Spleen (tissue), 11 donors: ENCODE measurements around the gene SIRPA. TPM values are rescaled to one million over a fixed set of nuclear protein-coding genes. Genes with fewer than 3 reads are reported as not detected.
"Not testable (repeated sequence)": the region's sequence is repeated elsewhere in the genome, so short reads cannot be mapped to it uniquely, and the experiment has no call there.

ENCODE experiments used
- DNase-seq: peaks from one replicate; pipeline ENCODE4 v3.0.0-alpha.2; 2020
- H3K27ac ChIP-seq, 8 donors: fragments of 200-600 bp; sonication (generic) in 7 of 8; 1 replicate in 4 of 8; 2 replicates in 4 of 8; pipeline versions ENCODE4 v1.5.0 to v1.8.0; 2016 to 2021; ENCODE audit warnings: inconsistent platforms in 4 of 8, mild to moderate bottlenecking in 4 of 8, moderate library complexity in 1 of 8
- H3K27me3 ChIP-seq, 7 donors: fragments of 200-600 bp; sonication (generic) in 6 of 7; replicated peaks in 1 of 7; 1 replicate in 4 of 7; 2 replicates in 3 of 7; pipeline versions ENCODE4 v1.5.0 to v1.8.0; 2016 to 2021; ENCODE audit warnings: inconsistent platforms in 3 of 7, mild to moderate bottlenecking in 1 of 7
- H3K36me3 ChIP-seq, 6 donors: fragments of 200-600 bp; sonication (generic) in 5 of 6; 1 replicate in 4 of 6; 2 replicates in 2 of 6; pipeline versions ENCODE4 v1.5.0 to v1.8.0; 2016 to 2021; ENCODE audit warnings: inconsistent platforms in 2 of 6
- H3K4me1 ChIP-seq, 6 donors: fragments of 200-600 bp; sonication (generic) in 5 of 6; 1 replicate in 3 of 6; 2 replicates in 3 of 6; pipeline versions ENCODE4 v1.5.0 to v1.8.0; 2016 to 2021; ENCODE audit warnings: inconsistent platforms in 3 of 6
- H3K4me3 ChIP-seq, 8 donors: fragments of 200-600 bp; sonication (generic) in 7 of 8; 1 replicate in 4 of 8; 2 replicates in 4 of 8; pipeline versions ENCODE4 v1.5.0 to v1.8.0; 2016 to 2021; ENCODE audit warnings: inconsistent platforms in 4 of 8, mild to moderate bottlenecking in 4 of 8, moderate library complexity in 2 of 8
- H3K9me3 ChIP-seq, 8 donors: fragments of 200-600 bp; sonication (generic) in 7 of 8; 1 replicate in 4 of 8; 2 replicates in 4 of 8; pipeline versions ENCODE4 v1.5.0 to v1.8.0; 2016 to 2021; ENCODE audit warnings: inconsistent platforms in 4 of 8
- CTCF ChIP-seq, 11 experiments: fragments of 200-600 bp in 7 of 11; fragments of 450-650 bp in 4 of 11; sonication (generic) in 4 of 11; IDR thresholded peaks in 8 of 11; conservative IDR thresholded peaks in 3 of 11; 1 replicate in 7 of 11; 2 replicates in 4 of 11; pipeline versions ENCODE4 v1.4.0 to v1.8.0; 2016 to 2021; ENCODE audit warnings: antibody characterized with exemption in 11 of 11, inconsistent platforms in 4 of 11, mild to moderate bottlenecking in 1 of 11
- POLR2A ChIP-seq, 3 donors: fragments of 450-650 bp; IDR thresholded peaks; one replicate each; pipeline ENCODE4 v1.5.1; 2017; ENCODE audit warnings: antibody characterized with exemption in 3 of 3, mild to moderate bottlenecking in 1 of 3
- POLR2AphosphoS5 ChIP-seq, 3 donors: sonication (generic); formaldehyde crosslinking; IDR thresholded peaks; one replicate each; pipeline ENCODE4 v1.5.1; 2017; ENCODE audit warnings: antibody characterized with exemption in 3 of 3
- WGBS, 5 donors: extraction: QIAGEN DNeasy Blood & Tissue Kit in 3 of 5; methylation state at CpG; one replicate each; pipeline versions ENCODE4 v1.1.5 to v1.1.7; 2013 to 2018; 5-methylcytosine and 5-hydroxymethylcytosine counted together
- intact Hi-C: fragments of 100-400 bp; cut with DNase I; formaldehyde crosslinking; loops from one replicate; pipeline ENCODE4 v1.15.0; 2023; ENCODE audit warnings: low total_unique reads
- polyA plus RNA-seq, 3 donors: library from polyadenylated mRNA; stranded (reverse); fragments of 200-250 nt; gene quantifications; one replicate each; pipeline ENCODE4 v1.2.1, GENCODE V29; 2013
- total RNA-seq, 7 donors: library from RNA; depleted of rRNA in 3 of 7; stranded (reverse); fragments of >200 nt in 3 of 7; fragmentation: NEBNext Ultra II Directional in 4 of 7; extraction: Animal tissue kit (Norgen Biotek cat#: 25700) in 4 of 7; gene quantifications; one replicate each; pipeline versions ENCODE4 v1.1.0 to v1.2.1, GENCODE V29; 2016 to 2021
- donor health status: healthy with polysubstance abuse.
- donor health status: DM: no; HTN: no; CAD: no; lungs with moderate emphysema.
- donor health status: DM: no; HTN: no; CAD: no.
- donor health status: Bipolar disorder and iron deficiency.
- donor health status: healthy.
- donor health status: DM: no; HTN: no; CAD: no.
- donor health status: DM: yes; HTN: yes; CAD: no.

SIRPA gene
- total and polyA plus RNA-seq, 10 donors, result 9.8 to 104 (median 38.4) TPM

- Histone ChIP-seq H3K27ac (no peak overlapping the region), H3K4me1 (no peaks in the 10 kb centered on the region), H3K9me3 (no peaks in the 10 kb centered on the region), H3K36me3 (peaks cover 0 to 100% (median 18%) of the 10 kb centered on the region in 6 donors), H3K4me3 (no peak overlapping the region), H3K27me3 (no peaks in the 10 kb centered on the region)
- no peak for DNase-seq
- TF ChIP-seq CTCF (IDR thresholded peaks at IDR 0.05 in 8 of 11, conservative IDR thresholded peaks at IDR 0.05 in 3 of 11), result no peak
- no peak for TF ChIP-seq POLR2AphosphoS5 (IDR thresholded peaks at IDR 0.05)
- no peak for TF ChIP-seq POLR2A (IDR thresholded peaks at IDR 0.05)
- intact Hi-C loops, result no loop called here
- WGBS, 5 donors, result 67 to 92% (median 85%) methylated on average over 6 of the region's 6 CpGs
These were observed 25.6 kb downstream of the SIRPA start for GRCh38 chr20:1920826-1921225.

GRCh38 chr20:1921985-1922384 lies 26.8 kb downstream of the SIRPA start:
- 57 to 80% (median 77%) methylated on average over 3 to 4 of the region's 4 CpGs for WGBS, 5 donors
- H3K36me3 ChIP-seq, result peaks cover 0 to 100% (median 15%) of the 10 kb centered on the region in 6 donors

GRCh38 chr20:1922786-1923185 lies 27.6 kb downstream of the SIRPA start:
- DNase-seq, result no peak
- intact Hi-C loops, result no loop called here
- Histone ChIP-seq H3K27ac (no peak overlapping the region), H3K27me3 (no peaks in the 10 kb centered on the region), H3K36me3 (peaks cover 0 to 100% (median 15%) of the 10 kb centered on the region in 6 donors), H3K4me3 (no peak overlapping the region), H3K9me3 (no peaks in the 10 kb centered on the region), H3K4me1 (peaks cover 0 to 8% (median 0%) of the 10 kb centered on the region in 6 donors)
- TF ChIP-seq POLR2A (IDR thresholded peaks at IDR 0.05) (no peak), CTCF (IDR thresholded peaks at IDR 0.05 in 8 of 11, conservative IDR thresholded peaks at IDR 0.05 in 3 of 11) (no peak), POLR2AphosphoS5 (IDR thresholded peaks at IDR 0.05) (no peak)

More at GRCh38 chr20:1921985-1922384, 26.8 kb downstream of the SIRPA start:
- DNase-seq, H3K4me3 ChIP-seq, H3K27ac ChIP-seq, H3K4me1 ChIP-seq, intact Hi-C loops, H3K27me3 ChIP-seq, H3K9me3 ChIP-seq: not testable (repeated sequence)

GRCh38 chr20:1924910-1925861 lies 30.0 kb downstream of the SIRPA start:
- Histone ChIP-seq H3K36me3 (peaks cover 0 to 100% (median 10%) of the 10 kb centered on the region in 6 donors), H3K27ac (no peak overlapping the region), H3K4me1 (peaks cover 0 to 8% (median 0%) of the 10 kb centered on the region in 6 donors), H3K27me3 (peaks cover 0 to 4% (median 0%) of the 10 kb centered on the region in 7 donors), H3K9me3 (no peaks in the 10 kb centered on the region), H3K4me3 (no peak overlapping the region)
- WGBS, 5 donors, result 86 to 92% (median 90%) methylated on average over 13 of the region's 13 CpGs
- no peak for DNase-seq
- intact Hi-C loops, result no loop called here
- no peak for TF ChIP-seq POLR2AphosphoS5 (IDR thresholded peaks at IDR 0.05)
- no peak for TF ChIP-seq CTCF (IDR thresholded peaks at IDR 0.05 in 8 of 11, conservative IDR thresholded peaks at IDR 0.05 in 3 of 11)
- no peak for TF ChIP-seq POLR2A (IDR thresholded peaks at IDR 0.05)
